Ovary (tissue), 9 donors: Measurements from ENCODE around the gene OLFM1. TPM values are rescaled to one million over a fixed set of nuclear protein-coding genes. Genes with fewer than 3 reads are reported as not detected.

Source experiments
- DNase-seq, 5 donors: peaks; one replicate each; pipeline ENCODE4 v3.0.0-alpha.2; 2019 to 2020
- H3K27ac ChIP-seq, 2 donors: fragments of 200-600 bp; one replicate each; pipeline versions ENCODE4 v1.5.1 to v1.8.0; 2019 to 2022
- H3K27me3 ChIP-seq: fragments of 200-600 bp; one replicate; pipeline ENCODE4 v1.8.0; 2022
- H3K36me3 ChIP-seq: fragments of 200-600 bp; sonication (generic); one replicate; pipeline ENCODE4 v1.5.1; 2019
- H3K4me1 ChIP-seq: one replicate; pipeline ENCODE4 v1.8.1; 2013; ENCODE audit warnings: mild to moderate bottlenecking, moderate library complexity; ENCODE audit not compliant: insufficient read depth
- H3K4me3 ChIP-seq: fragments of 200-600 bp; sonication (generic); one replicate; pipeline ENCODE4 v1.5.1; 2017
- H3K9me3 ChIP-seq, 2 donors: fragments of 200-600 bp in 1 of 2; sonication (generic) in 1 of 2; one replicate each; pipeline versions ENCODE4 v1.5.1 to v1.8.1; 2013 to 2019; ENCODE audit warnings: mild to moderate bottlenecking in 1 of 2, moderate library complexity in 1 of 2
- CTCF ChIP-seq, 3 donors: fragments of 450-650 bp in 2 of 3; fragments of 200-600 bp in 1 of 3; IDR thresholded peaks; one replicate each; pipeline versions ENCODE4 v1.5.1 to v1.8.0; 2016 to 2022; ENCODE audit warnings: antibody characterized with exemption in 3 of 3, mild to moderate bottlenecking in 1 of 3
- EP300 ChIP-seq: sonication (generic); formaldehyde crosslinking; IDR thresholded peaks from one replicate; pipeline ENCODE4 v1.6.1; 2017; ENCODE audit warnings: antibody characterized with exemption
- POLR2A ChIP-seq: fragments of 450-650 bp; IDR thresholded peaks from one replicate; pipeline ENCODE4 v1.6.1; 2017; ENCODE audit warnings: antibody characterized with exemption, mild to moderate bottlenecking, moderate library complexity
- WGBS, 3 donors: extraction: QIAGEN DNeasy Blood & Tissue Kit in 1 of 3; methylation state at CpG; one replicate each; pipeline versions ENCODE4 v1.1.5 to v1.1.7; 2013 to 2017; 5-methylcytosine and 5-hydroxymethylcytosine counted together
- intact Hi-C, 4 donors: fragments of 100-400 bp; cut with DNase I; formaldehyde crosslinking; loops; one replicate each; pipeline versions ENCODE4 v1.11.0 to v1.15.1; 2022 to 2023
- polyA plus RNA-seq, 2 donors: library from polyadenylated mRNA; stranded (reverse); fragments of 200-250 nt in 1 of 2; fragments of 350-450 nt in 1 of 2; fragmentation: Illumina TruSeq in 1 of 2; extraction: RNeasy Lipid Tissue Mini Kit (QIAGEN cat#74804) in 1 of 2; gene quantifications; one replicate each; pipeline ENCODE4 v1.2.3, GENCODE V29; 2013 to 2014
- total RNA-seq, 7 donors: library from RNA; depleted of rRNA in 2 of 7; stranded (reverse); fragments of >200 nt in 2 of 7; fragmentation: NEBNext Ultra II Directional in 3 of 7; extraction: Animal tissue kit (Norgen Biotek cat#: 25700) in 3 of 7; gene quantifications; one replicate each; pipeline versions ENCODE4 v1.1.0 to v1.2.4, GENCODE V29; 2016 to 2023
- donor health status: DM: no; HTN: no; CAD: no; lungs with moderate emphysema.
- donor health status: DM: no; HTN: no; CAD: no.
- donor health status: Bipolar disorder and iron deficiency.
- donor health status: DM: yes; HTN: yes; CAD: no.
- donor health status: DM: no; HTN: no; CAD: no.
- donor health status: DM: yes; HTN: yes; CAD: no.

The OLFM1 gene
- total and polyA plus RNA-seq, 9 donors, result 6.5 to 40.0 (median 19.9) TPM

DNA sequence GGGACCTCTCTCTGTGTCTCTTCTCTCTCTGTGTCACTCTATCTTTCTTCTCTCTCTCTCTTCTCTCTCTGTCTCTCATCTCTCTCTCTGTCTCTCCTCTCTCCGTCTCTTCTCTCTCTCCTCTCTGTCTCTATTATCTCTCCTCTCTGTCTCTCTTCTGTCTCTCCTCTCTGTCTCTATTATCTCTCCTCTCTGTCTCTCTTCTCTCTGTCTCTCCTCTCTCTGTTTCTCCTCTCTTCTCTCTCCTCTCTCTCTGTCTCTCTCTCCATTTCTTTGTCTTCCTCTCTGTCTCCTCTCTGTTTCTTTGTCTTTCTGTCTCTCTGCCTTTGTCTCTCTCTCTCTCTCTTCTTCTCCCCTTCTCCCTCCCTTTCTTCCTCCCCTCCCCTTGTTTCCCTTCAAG lies 3.2 kb upstream of the OLFM1 start:
- 81 to 93% (median 84%) methylated on average over 1 of the region's 1 CpG for WGBS, 3 donors
- no peak for DNase-seq
- H3K27ac ChIP-seq, result no peak overlapping the region
- TF ChIP-seq POLR2A (no peak), EP300 (no peak), CTCF (IDR thresholded peaks at IDR 0.05) (no peak)
- no peaks in the 10 kb centered on the region for H3K27me3 ChIP-seq
- H3K36me3 ChIP-seq, result no peaks in the 10 kb centered on the region
- no peaks in the 10 kb centered on the region for H3K9me3 ChIP-seq
- H3K4me3 ChIP-seq, result no peak overlapping the region
- peaks cover 6% of the 10 kb centered on the region for H3K4me1 ChIP-seq
- intact Hi-C loops, result loop anchor here in 1 of 4 donors (10.0 kb wide), 1 partner anchor 389 kb away; no protein-coding TSS in a partner anchor

DNA sequence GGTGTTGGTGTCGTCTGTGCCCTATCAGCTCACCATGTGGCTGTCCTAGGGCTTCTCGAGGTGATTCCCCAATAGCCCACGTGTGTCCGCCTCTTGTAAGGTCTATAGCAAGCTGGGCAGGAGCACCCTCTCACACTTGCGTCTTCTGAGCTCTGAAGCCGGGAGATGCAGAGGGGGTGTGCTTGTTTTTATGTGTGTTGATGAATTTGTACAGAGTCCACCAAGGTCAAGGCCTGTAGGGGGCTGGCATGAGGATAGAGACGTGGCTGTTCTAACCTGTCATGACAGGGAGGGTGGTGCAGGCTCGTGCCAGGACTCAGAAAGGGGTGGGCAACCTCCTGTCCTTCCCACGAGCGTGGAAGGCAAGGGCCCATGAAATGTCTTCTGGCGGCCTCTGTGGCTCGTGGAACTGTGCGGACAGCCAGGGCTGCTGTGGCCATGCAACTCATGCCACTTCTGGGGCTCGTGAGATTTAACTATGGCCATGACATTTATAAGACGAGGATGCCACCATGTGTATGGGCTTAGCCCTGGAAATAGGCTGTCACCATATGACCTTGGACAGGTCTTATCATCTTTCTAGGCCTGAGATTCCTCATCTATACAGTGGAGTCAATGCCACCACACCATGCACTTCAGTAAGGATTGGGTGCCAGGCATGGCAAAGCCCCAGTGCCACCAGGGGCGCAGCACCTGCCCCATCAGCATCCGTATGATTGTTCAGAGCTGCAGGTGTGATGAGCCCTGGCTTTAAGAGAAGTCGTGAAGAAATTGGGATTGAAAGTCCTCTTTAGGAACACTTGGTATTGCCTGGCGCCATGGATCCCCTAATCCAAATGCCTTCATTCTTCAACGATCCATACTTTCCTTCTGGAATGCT lies 2.3 kb upstream of the OLFM1 start:
- Histone ChIP-seq H3K36me3 (no peaks in the 10 kb centered on the region), H3K27ac (no peak overlapping the region), H3K4me3 (no peak overlapping the region), H3K9me3 (no peaks in the 10 kb centered on the region), H3K27me3 (no peaks in the 10 kb centered on the region), H3K4me1 (peaks cover 6% of the 10 kb centered on the region)
- DNase-seq, result no peak
- TF ChIP-seq CTCF (IDR thresholded peaks at IDR 0.05) (no peak), EP300 (no peak), POLR2A (no peak)
- intact Hi-C loops, result loop anchor here (5.0 to 10.0 kb wide), 3 partner anchors 257 to 390 kb away; no protein-coding TSS in a partner anchor
- WGBS, 3 donors, result 70 to 78% (median 72%) methylated on average over 20 of the region's 20 CpGs

- Histone ChIP-seq H3K4me3 (peak overlapping the region; percentile 25), H3K27ac (no peak overlapping the region), H3K36me3 (no peaks in the 10 kb centered on the region), H3K9me3 (no peaks in the 10 kb centered on the region), H3K4me1 (peaks cover 6% of the 10 kb centered on the region), H3K27me3 (no peaks in the 10 kb centered on the region)
- TF ChIP-seq POLR2A (no peak), CTCF (IDR thresholded peaks at IDR 0.05) (peak; percentile 80 to 94 (median 93))
- intact Hi-C loops, result loop anchor here (5.0 to 10.0 kb wide), 3 partner anchors 256 to 391 kb away; no protein-coding TSS in a partner anchor
- DNase-seq, result peak; percentile 78 to 90 (median 88)
- 4 to 8% (median 6%) methylated on average over 30 of the region's 30 CpGs for WGBS, 3 donors
Observed at GRCh38 chr9:135085830-135086546, 1.5 kb upstream of the OLFM1 start.

- Histone ChIP-seq H3K27ac (no peak overlapping the region), H3K27me3 (no peaks in the 10 kb centered on the region), H3K4me3 (peak overlapping the region; percentile 29), H3K4me1 (peaks cover 6% of the 10 kb centered on the region), H3K9me3 (no peaks in the 10 kb centered on the region), H3K36me3 (no peaks in the 10 kb centered on the region)
- TF ChIP-seq POLR2A (no peak), CTCF (IDR thresholded peaks at IDR 0.05) (no peak), EP300 (no peak)
- WGBS, 3 donors, result 12 to 19% (median 13%) methylated on average over 44 to 61 of the region's 61 CpGs
- peak in 1 of 5 donors; percentile 37 for DNase-seq
- intact Hi-C loops, result loop anchor here (5.0 to 10.0 kb wide), 3 partner anchors 255 to 392 kb away; no protein-coding TSS in a partner anchor
Observed at GRCh38 chr9:135086597-135087488, 625 bp upstream of the OLFM1 start.
